GM20000 (cell line): Measurements from ENCODE around the gene ARL8A.
A peak's percentile ranks its signal among the peaks of the same experiment; 100 is the strongest.
"Not testable (repeated sequence)": the region's sequence is repeated elsewhere in the genome, so short reads cannot be mapped to it uniquely, and the experiment has no call there.

Source experiments
- DNase-seq: peaks from one replicate; pipeline ENCODE4 v3.0.0; 2012; ENCODE audit warnings: low spot score
- TF ChIP-seq, protein P1 (sequence below): IDR thresholded peaks from 2 replicates; pipeline ENCODE4 v1.5.1; 2012; ENCODE audit warnings: mild to moderate bottlenecking, control low read depth; ENCODE audit errors: extremely low read depth, missing control alignments

The ARL8A gene

GRCh38 chr1:202168861-202169260, 24.3 kb upstream of the ARL8A start:
- DNase-seq, result no peak
- TF ChIP-seq, protein P1, sequence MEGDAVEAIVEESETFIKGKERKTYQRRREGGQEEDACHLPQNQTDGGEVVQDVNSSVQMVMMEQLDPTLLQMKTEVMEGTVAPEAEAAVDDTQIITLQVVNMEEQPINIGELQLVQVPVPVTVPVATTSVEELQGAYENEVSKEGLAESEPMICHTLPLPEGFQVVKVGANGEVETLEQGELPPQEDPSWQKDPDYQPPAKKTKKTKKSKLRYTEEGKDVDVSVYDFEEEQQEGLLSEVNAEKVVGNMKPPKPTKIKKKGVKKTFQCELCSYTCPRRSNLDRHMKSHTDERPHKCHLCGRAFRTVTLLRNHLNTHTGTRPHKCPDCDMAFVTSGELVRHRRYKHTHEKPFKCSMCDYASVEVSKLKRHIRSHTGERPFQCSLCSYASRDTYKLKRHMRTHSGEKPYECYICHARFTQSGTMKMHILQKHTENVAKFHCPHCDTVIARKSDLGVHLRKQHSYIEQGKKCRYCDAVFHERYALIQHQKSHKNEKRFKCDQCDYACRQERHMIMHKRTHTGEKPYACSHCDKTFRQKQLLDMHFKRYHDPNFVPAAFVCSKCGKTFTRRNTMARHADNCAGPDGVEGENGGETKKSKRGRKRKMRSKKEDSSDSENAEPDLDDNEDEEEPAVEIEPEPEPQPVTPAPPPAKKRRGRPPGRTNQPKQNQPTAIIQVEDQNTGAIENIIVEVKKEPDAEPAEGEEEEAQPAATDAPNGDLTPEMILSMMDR, result no peak

- TF ChIP-seq, protein P1, result no peak
- DNase-seq, result no peak
Observed at GRCh38 chr1:202167708-202168415, 23.3 kb upstream of the ARL8A start.

- DNase-seq, result not testable (repeated sequence)
Observed at GRCh38 chr1:202167054-202167453, 22.5 kb upstream of the ARL8A start.

GRCh38 chr1:202165942-202166843, 21.7 kb upstream of the ARL8A start:
- DNase-seq, result no peak
- TF ChIP-seq, protein P1, result no peak

- DNase-seq, result no peak
- TF ChIP-seq, protein P1, result no peak
Observed at GRCh38 chr1:202165267-202165941, 20.9 kb upstream of the ARL8A start.

DNA sequence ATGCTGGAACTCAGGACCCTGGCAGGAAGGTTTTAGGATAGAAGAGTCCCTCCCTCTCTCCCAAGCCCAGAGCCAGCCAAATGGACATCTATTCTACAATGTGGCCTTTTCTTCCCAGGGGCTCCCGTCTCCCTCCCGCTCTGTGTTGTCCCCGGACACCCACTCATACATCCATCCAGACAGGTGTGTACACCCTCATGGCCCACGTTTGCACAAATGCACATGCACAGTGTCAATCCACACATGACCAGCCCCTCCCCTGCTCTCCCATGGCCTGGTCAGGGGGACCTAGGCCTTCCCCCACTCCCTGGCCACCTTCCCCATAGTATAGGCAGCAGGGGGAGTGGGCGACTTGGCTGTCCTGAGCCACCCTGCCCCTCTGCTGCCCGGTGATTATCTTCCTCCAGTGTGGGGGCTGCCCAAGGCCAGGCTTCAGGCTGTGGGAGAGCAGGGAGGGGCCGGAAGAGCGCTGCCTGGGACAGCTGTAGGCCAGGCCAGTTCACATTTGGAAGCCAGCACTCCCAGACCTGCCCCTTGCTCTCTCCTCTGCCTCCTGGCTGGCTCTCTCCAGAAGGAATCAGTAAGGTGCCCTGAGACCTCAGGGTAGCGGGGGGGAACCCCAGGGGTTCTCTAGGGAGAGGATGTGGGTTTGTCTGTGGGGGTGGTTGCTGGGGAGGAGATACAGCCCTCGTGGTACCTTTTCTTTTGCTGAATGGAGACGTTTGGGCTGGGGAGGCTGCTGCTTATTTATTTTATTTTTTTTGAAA, 19.9 kb upstream of the ARL8A start:
- TF ChIP-seq, protein P1, result no peak
- peak; percentile 83 for DNase-seq
